ENCODE measurements around the gene DENND1B.

DNA sequence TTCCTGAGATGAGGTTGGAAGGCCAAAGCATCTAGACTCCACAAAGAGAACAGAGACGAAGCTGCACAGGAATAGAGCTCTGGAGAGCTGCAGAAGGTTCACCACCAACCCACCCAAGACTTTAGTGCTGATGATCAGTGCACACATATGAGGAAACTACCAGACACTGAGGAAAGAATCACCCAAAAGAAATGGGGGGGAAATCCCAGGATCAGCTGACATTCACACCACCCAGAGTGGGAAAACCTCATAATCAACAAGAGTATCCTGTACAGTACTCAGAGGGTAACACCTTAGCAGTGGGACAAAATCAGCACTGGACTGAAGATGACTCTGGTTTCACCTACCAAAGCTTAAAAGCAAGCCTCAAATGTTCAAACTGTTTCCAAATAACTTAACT, 36.4 kb downstream of the DENND1B start:
- no peak for TF ChIP-seq CTCF (IDR thresholded peaks at IDR 0.05 in 2 of 3, conservative IDR thresholded peaks at IDR 0.05 in 1 of 3; ENCODE audit: borderline replicate concordance in 1 of 3, insufficient read depth in 1 of 3, low read depth in 2 of 3, low read length in 2 of 3)
- no peak for TF ChIP-seq EZH2 (IDR thresholded peaks at IDR 0.05)
- TF ChIP-seq EZH2phosphoT487 (IDR thresholded peaks at IDR 0.05; ENCODE audit: borderline replicate concordance): no peak
- TF ChIP-seq EGR1 (IDR thresholded peaks at IDR 0.05; ENCODE audit: low read depth): no peak
- no peak for TF ChIP-seq FOSL1 (IDR thresholded peaks at IDR 0.05; ENCODE audit: low read depth)
- TF ChIP-seq JUND (IDR thresholded peaks at IDR 0.05): no peak
- no peak for TF ChIP-seq POLR2AphosphoS5 (IDR thresholded peaks at IDR 0.05; ENCODE audit: low read depth, low read length)
- no peak for TF ChIP-seq POLR2A (IDR thresholded peaks at IDR 0.05; ENCODE audit: borderline replicate concordance, extremely low read depth, insufficient read depth, insufficient read length)
- TF ChIP-seq, protein P1, sequence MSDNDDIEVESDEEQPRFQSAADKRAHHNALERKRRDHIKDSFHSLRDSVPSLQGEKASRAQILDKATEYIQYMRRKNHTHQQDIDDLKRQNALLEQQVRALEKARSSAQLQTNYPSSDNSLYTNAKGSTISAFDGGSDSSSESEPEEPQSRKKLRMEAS (IDR thresholded peaks at IDR 0.05): no peak
- TF ChIP-seq TCF7L2 (IDR thresholded peaks at IDR 0.05; ENCODE audit: borderline replicate concordance, extremely low read depth, insufficient read depth, insufficient read length): no peak
- TF ChIP-seq ZFX (IDR thresholded peaks at IDR 0.05): no peak
- no peak for TF ChIP-seq SP1 (IDR thresholded peaks at IDR 0.05; ENCODE audit: low read depth)
- TF ChIP-seq, protein P2, sequence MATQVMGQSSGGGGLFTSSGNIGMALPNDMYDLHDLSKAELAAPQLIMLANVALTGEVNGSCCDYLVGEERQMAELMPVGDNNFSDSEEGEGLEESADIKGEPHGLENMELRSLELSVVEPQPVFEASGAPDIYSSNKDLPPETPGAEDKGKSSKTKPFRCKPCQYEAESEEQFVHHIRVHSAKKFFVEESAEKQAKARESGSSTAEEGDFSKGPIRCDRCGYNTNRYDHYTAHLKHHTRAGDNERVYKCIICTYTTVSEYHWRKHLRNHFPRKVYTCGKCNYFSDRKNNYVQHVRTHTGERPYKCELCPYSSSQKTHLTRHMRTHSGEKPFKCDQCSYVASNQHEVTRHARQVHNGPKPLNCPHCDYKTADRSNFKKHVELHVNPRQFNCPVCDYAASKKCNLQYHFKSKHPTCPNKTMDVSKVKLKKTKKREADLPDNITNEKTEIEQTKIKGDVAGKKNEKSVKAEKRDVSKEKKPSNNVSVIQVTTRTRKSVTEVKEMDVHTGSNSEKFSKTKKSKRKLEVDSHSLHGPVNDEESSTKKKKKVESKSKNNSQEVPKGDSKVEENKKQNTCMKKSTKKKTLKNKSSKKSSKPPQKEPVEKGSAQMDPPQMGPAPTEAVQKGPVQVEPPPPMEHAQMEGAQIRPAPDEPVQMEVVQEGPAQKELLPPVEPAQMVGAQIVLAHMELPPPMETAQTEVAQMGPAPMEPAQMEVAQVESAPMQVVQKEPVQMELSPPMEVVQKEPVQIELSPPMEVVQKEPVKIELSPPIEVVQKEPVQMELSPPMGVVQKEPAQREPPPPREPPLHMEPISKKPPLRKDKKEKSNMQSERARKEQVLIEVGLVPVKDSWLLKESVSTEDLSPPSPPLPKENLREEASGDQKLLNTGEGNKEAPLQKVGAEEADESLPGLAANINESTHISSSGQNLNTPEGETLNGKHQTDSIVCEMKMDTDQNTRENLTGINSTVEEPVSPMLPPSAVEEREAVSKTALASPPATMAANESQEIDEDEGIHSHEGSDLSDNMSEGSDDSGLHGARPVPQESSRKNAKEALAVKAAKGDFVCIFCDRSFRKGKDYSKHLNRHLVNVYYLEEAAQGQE (IDR thresholded peaks at IDR 0.05; ENCODE audit: low read depth): no peak

Data from HCT116 (cell line).